HG03159 (cell line): ENCODE results near the gene FYB2.

Source experiments
- ATAC-seq: cut with Tn5 transposase; IDR thresholded peaks from one replicate; pipeline ENCODE4 v1.9.1; 2021; ENCODE audit warnings: mild to moderate bottlenecking, moderate library complexity; ENCODE audit not compliant: unreplicated experiment

The FYB2 gene

DNA sequence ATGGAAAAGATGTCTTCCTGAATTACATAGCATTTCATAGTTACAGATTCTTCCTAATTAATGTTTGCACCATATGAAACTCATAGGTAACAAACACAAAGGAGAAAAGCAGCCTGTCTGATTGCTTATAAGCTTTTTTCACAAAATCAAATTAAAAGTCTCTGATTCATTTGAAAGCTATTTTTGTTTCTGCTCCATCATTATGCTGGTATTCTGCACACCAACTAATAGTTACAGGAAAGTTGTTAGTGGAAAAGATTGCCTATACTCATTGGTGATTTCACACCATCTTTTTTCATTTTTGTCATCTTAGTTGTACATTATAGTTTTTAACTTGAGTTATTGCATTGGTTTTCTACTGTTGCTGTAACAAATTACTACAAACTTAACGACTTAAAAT lies 104.0 kb downstream of the FYB2 start:
- ATAC-seq, result no peak

DNA sequence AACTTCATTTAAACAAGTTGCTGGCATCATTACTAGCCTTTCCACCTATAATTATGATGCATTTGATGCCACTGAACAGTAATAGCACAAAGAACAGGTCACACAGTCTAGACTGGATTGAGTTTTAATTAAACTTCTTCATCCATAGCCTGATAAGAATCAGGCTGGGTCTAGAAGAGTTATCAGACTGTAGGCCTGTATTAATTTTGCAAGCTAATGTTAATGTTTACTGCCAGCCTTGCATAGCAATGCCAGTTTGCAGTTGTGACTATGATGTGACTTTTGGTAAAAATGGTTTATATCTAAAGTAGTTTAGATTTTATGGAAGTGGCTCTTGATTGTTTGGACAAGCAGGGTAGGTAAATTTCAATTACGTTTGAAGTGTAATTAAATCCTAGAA lies 106.1 kb downstream of the FYB2 start:
- ATAC-seq, result no peak

DNA sequence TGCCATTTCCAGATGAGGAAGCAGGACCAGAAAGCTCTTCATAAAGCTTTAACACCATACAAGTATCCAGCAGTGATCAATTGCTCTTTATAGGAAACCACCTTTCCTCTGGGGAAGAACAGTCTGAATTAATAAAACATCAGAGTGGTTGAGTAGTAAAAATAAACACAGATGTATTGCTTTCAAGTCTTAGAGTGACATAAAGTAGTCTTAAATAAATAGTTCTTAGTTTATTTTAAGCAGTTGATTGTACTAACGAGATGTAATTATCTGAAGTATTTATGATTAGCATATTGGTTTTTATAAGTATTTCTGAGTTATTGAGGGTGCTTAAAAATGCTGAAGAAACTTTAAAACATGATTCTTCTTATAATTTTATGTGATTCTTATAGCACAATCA lies 107.1 kb downstream of the FYB2 start:
- no peak for ATAC-seq

DNA sequence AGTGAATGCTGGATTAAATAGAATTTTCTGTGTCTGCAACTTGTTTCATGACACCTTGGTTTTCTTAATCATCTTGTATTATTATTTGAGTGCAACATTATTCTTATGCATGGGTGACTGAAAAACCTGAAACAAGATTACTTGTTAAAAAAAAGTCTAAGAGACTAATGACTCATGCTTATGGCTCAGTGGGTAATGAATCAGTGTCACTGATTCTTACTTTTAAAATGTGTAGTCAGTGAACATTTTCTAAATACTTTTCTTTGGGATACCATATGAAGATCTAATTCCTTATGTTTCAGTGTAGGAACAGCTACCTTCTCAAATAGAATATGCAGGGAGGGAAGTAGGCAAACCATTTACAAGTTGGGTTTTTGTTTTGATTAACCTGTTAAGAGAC lies 108.6 kb downstream of the FYB2 start:
- no peak for ATAC-seq

DNA sequence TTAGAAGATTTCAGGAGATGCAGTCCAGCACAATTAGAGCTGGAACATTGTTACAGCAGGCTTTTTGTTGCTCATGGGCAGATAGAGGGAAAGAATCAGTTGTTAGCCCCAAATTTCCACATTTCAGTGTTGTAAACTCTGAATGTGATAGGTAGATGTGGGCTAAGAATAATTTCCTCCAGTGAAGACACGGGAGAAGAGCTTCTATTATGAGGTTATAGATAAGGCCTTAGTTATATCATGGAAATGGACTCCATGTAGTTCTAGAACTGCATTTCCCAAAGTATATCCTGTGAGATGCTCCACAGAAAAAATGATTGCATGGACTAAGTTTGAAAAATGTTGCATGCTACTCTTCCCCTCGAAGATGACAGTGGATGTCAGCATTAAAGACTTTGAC lies 109.2 kb downstream of the FYB2 start:
- ATAC-seq, result no peak

DNA sequence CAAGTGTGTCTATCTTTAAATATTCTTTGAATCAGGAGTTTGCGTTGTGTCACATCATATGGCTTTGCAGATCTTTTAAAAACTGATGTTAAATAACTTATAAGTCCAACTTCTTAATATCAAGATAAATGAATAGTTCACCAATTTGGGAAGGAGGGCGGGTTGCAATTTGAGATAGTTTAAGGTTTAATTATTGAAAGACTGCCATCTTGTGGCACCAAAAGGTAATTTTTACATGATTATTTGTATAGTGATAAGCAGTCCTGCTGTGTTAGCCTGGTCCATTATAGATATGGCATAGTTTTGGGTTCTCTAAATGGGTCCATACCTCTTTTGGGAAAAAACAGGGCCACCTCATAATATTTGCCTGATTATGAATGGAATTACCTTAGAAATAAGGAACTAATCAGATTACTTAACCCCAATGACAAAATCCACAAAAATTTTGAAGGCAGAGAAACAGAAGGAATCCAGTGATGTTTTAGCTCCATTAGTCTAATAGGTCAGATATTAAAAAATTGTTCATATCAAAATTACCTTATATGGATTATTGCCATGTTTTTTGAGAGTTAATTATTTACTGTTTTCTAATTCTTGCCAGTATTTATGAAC lies 109.8 kb downstream of the FYB2 start:
- no peak for ATAC-seq

DNA sequence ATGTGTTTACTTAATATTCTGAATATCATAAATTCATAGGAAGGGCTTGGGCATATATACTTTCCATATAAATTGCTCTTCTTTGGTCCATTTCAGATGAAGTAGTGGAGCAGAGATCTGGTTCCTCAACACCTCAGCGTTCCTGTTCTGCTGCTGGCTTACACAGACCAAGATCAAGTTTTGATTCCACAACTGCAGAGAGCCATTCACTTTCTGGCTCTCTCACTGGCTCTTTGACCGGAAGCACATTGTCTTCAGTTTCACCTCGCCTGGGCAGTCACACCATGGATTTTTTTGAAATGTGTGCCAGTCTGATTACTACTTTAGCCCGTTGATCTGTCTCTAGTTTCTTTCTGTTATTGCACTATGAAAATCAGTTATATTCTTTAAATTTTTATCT lies 111.8 kb downstream of the FYB2 start:
- ATAC-seq, result no peak

DNA sequence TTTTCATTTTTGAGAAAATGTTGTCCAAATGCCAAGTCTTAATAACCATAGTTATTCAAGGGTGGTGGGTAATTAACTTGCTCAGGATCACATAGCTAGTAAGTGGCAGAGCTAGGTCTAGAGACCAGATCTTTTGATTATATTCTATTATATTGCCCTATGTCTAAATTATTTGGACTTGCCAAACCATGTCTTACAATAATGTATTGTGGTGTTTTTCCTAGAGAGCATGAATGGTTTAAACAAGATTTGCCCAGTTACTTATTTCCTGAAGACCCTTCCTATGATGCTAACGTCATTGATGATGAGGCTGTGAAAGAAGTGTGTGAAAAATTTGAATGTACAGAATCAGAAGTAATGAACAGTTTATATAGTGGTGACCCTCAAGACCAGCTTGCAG lies 115.5 kb downstream of the FYB2 start:
- no peak for ATAC-seq

DNA sequence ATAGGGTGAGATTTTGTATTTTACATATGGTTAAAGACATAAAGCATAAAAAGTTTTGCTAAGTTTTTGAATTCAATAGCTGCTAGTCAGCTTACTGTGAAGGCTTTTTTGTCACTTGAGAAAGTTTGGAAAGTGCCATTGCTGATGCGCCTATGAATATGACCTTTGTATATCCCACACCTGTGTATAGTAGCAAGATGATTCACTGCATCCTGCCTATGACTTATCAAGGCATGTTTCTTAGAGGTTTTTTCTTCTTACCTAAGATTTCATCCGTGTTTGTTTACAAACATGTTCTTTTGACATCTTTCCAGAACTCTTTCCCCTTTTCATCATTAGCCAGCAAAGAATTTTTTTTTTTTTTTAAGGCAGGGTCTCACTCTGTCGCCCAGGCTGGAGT lies 122.5 kb downstream of the FYB2 start:
- ATAC-seq, result no peak

DNA sequence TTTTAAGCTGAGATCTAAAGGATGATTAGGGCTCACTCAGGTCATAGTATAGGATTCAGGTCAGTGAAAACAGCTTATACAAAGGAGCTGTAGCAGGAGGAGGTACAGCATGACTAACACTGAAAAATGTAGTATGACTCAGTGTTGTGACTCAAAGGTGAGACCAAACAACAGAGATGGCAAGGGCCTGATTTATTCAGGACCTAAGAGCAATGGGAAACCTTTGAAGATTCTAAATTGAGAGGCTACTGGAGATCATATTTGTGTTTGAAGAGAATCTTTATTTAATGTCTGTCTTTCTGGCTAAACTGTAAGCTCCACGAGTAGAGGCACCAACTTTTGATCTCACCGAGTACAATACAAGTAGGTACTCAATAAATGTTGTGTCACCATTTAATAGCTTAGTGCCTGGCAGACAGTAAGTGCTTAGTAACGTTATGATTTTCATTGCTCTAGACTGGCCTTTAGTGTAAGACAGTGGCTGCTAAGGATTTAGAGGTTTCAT lies 130.6 kb downstream of the FYB2 start:
- ATAC-seq, result no peak

DNA sequence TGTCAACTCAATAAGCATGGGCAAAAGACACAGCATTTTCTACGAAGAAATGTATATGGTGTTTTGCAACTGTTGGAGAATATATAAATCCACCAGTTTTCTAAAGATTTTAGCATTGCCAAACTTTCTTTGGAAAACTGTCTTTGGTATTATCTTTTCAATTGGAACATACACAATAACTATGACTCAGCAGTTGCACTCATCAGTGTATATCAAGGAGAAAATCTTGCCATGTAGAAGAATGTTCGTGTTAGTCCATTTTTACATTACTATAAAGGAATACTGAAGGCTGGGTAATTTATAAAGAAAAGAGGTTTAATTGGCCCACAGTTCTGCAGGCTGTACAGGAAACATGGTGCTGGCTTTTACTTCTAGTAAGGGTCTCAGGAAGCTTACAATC lies 133.0 kb downstream of the FYB2 start:
- ATAC-seq, result no peak

DNA sequence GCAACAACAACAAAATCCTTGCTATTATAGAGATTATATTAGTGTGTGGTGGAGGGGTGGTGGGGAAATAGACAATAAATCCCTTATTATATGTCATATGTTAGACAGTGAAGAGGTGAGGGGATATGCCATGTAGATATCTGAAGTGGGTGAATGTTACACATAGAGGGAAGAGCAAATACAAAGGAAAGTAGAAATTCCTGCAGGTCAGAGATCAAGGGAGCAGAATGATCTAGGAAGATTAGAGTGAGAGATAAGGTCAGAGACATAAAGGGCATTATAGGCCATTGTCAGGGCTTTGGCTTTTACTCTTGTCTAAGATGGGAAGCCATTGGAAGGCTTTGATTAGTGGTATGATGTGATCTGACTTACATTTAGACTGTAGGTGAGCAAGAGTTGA lies 135.6 kb downstream of the FYB2 start:
- ATAC-seq, result no peak

DNA sequence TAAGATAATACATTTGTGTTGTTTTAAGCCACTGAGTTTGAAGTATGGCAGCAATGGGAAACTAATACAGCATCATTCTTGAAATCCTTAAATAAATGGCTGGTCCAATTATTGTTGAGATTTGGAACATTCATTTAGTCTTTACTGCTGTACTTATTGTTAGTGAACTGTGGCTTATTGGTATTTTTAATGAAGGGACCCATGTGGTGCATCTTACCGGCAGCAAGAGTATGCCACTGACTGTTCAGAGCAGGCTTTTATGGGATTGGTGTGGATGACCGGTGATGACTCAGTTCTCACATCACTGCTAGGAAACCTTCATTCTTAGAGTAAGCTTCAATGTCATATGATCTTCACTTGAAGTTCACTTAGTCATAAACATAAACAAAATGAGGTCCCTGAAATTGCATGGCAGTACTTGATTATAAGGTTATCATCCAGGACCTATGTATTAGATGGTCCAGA lies 142.6 kb downstream of the FYB2 start:
- ATAC-seq, result no peak

DNA sequence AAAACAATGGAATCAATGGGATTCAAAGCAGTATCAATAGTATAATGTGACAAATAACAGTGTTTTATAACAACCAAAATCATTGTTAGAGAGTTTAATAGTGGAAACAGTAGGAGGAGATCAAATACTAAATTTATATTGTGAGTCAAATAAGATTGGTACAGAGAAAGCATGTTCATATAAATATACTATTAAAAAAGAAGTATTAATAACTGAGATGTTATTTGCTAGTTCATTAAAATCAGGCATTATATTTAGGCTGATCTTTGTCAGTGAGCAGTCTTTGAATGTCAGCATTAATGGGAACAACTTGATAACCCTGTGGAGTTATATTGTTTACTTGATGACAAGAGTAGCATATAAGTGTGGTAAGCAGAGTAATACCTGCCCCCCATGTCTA lies 143.4 kb downstream of the FYB2 start:
- ATAC-seq, result no peak

DNA sequence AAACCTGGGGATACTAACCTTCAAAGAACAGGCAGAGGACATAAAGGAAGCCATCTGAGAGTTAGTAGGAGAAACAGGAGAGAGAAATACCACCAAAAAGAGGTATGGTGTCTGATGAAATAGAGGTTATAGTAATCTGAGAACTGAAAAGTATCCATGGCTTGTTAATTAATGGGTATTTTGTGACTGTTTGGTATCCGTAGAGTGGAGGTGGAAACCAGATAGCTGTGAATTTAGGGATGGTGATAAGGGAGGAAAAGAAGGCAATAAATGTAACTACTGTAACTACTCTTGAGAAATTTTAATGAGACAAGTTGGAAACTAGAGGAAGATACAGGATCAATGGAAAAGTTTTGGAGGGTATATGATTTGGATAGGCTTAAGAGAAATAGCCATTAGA lies 146.6 kb downstream of the FYB2 start:
- no peak for ATAC-seq

DNA sequence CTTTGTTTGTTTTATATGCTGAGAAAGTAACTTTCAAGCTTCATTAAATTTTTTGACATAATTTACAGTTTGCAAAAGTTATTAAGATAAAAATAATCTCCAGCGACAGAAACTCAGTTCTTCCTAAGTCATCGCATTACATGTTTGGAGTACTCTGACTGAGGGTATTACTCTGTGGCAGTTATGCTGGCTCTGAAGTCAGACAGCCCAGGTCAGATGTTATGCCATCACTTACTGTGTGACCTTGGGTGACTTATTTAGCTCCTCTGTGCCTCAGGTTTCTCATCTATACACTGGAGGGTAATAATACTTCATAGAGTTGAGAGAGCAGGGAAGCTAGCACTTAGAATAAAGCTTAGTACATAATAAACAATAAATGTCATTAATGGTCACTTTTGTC lies 147.7 kb downstream of the FYB2 start:
- ATAC-seq, result no peak

DNA sequence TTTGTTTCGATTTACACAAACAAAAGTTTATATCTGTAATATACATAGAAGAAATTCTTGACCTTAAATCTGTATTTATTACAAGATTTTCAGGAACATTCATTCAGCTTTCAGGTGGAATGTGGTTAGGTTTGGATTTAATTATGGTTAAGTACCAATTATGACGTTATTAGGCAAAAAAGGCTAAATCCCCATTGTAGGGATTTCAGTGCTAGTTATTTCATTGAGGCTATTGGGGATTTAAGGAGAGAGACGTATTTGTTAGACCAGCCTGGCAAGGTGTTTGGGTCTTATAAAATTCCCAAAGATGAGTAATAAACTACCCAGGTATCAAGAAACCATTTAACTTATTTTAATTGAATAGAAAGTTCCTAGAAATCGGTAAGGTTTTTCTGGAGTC lies 148.1 kb downstream of the FYB2 start:
- ATAC-seq, result no peak

DNA sequence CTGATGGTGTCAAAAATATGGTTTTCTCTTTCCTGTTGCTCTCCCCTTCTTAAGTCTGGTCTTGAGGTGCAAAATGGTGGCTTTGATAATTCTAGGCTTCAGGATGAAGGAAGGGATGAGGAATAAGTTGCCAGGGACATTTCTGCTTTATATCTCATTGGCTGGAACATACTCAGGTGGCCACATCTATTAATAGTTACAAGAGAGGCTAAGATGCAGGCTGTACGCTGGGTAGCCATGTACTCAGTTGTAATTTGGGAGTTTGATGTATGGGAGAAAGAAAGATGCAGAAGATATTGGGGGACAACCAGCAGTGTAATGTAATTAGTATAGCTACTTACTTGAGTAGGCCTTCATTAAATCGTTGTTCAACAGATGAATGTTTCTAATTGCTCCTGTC lies 148.9 kb downstream of the FYB2 start:
- ATAC-seq, result no peak
